ENCODE measurements around the gene SLC41A3. TPM values are rescaled to one million over a fixed set of nuclear protein-coding genes. Genes with fewer than 3 reads are reported as not detected.

The SLC41A3 gene
- total and polyA plus RNA-seq, 2 of the 8 experiments (the other 6 are each of a cell fraction or from before 2014, with no cell fraction given) = 30.2 to 56.4 TPM

DNA sequence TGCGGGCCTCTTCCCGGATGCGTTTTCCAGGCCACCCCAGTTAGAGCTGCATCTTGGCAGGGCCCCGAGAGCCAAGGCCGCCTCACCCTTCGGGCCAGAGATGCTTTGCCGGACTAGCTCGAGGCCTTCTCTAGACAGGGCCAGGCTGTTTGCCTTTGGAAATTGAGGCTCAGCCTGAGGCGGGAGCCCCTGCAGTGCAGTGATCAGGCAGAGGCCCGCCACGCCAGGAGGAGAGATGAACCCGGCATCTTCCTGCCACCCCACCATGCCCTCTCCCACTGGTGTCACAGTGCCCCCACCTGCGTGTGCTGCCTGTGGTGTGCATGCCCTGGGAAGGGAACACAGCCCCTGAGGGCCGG lies 123.9 kb downstream of the SLC41A3 start:
- no peak overlapping the region for H2BK120ac ChIP-seq (replicated peaks; ENCODE audit: low read depth, low read length)
- H3K79me2 ChIP-seq (ENCODE audit: control insufficient read depth in 1 of 2, insufficient read depth in 2 of 2, low read length in 2 of 2) = no peaks in the 10 kb centered on the region
- no peak overlapping the region for H3K4ac ChIP-seq (replicated peaks; ENCODE audit: insufficient read length, low read depth, low read length)
- H2BK12ac ChIP-seq (ENCODE audit: low read depth, low read length) = no peak overlapping the region
- H3K9me3 ChIP-seq (ENCODE audit: insufficient read depth in 2 of 2, low read depth in 1 of 2, low read length in 1 of 2) = no peaks in the 10 kb centered on the region
- H2AK5ac ChIP-seq (ENCODE audit: low read depth, low read length) = no peak overlapping the region
- no peaks in the 10 kb centered on the region for H3K4me1 ChIP-seq (replicated peaks in 1 of 4; ENCODE audit: control insufficient read depth in 3 of 4, insufficient read depth in 4 of 4, low read length in 3 of 4)
- CTCF ChIA-PET (ENCODE audit: partially characterized antibody) = interaction anchor here (0.7 to 1.7 kb wide), 3 partner anchors 12 to 309 kb away, joined by 3 to 4 read pairs (median 3); no protein-coding TSS in a partner anchor
- H2AFZ ChIP-seq (ENCODE audit: low read length) = no peak overlapping the region
- H3K56ac ChIP-seq (replicated peaks; ENCODE audit: insufficient read length, low read depth, low read length) = no peak overlapping the region
- no peak overlapping the region for H3K4me3 ChIP-seq (ENCODE audit: extremely low read depth in 1 of 4, insufficient read depth in 2 of 4, low read depth in 3 of 4, low read length in 4 of 4)
- no peaks in the 10 kb centered on the region for H3K23me2 ChIP-seq (ENCODE audit: low read depth, low read length)
- no peak overlapping the region for H4K91ac ChIP-seq (replicated peaks; ENCODE audit: insufficient read length, low read length)
- no peaks in the 10 kb centered on the region for H4K20me1 ChIP-seq (replicated peaks in 1 of 2; ENCODE audit: control insufficient read depth in 1 of 2, insufficient read depth in 2 of 2, low read length in 2 of 2)
- H2BK15ac ChIP-seq (ENCODE audit: low read length) = no peak overlapping the region
- no peak overlapping the region for H3K18ac ChIP-seq (ENCODE audit: extremely low read depth, low read length)
- DNase-seq (ENCODE audit: low read depth in 1 of 2, low spot score in 2 of 2) = no peak
- H4K5ac ChIP-seq (ENCODE audit: insufficient read length, low read depth, low read length) = no peak overlapping the region
- POLR2A ChIA-PET (ENCODE audit: partially characterized antibody) = no interaction called here
- no peak overlapping the region for H2BK20ac ChIP-seq (ENCODE audit: low read length)
- 92% methylated on average over 7 of the region's 14 CpGs; no CpG with 5 or more reads in 1 of the 2 experiments for WGBS, 2 experiments (ENCODE audit: extremely low coverage in 1 of 2, insufficient coverage in 1 of 2, insufficient read length in 1 of 2, insufficient replicate concordance in 2 of 2, low coverage in 1 of 2, low lambda C conversion rate in 2 of 2, missing lambda C conversion rate in 1 of 2)
- H4K8ac ChIP-seq (ENCODE audit: extremely low read depth, insufficient read depth, low read length) = no peak overlapping the region
- H2BK5ac ChIP-seq (ENCODE audit: low read depth, low read length) = no peak overlapping the region
- H3K36me3 ChIP-seq (ENCODE audit: control insufficient read depth in 2 of 4, insufficient read depth in 4 of 4, low read length in 3 of 4) = no peaks in the 10 kb centered on the region
- no peak overlapping the region for H3K27ac ChIP-seq (ENCODE audit: low read depth, low read length)
- H3K14ac ChIP-seq (ENCODE audit: insufficient read length) = no peak overlapping the region
- H3K9ac ChIP-seq (replicated peaks in 1 of 4; ENCODE audit: extremely low read depth in 1 of 4, low read depth in 3 of 4, low read length in 3 of 4) = no peak overlapping the region
- no peaks in the 10 kb centered on the region for H3K27me3 ChIP-seq (replicated peaks in 1 of 4; ENCODE audit: control insufficient read depth in 3 of 4, extremely low read depth in 1 of 4, insufficient read depth in 3 of 4, low read length in 3 of 4)
- no peak for FAIRE-seq
- H3K23ac ChIP-seq (ENCODE audit: insufficient read length) = no peak overlapping the region
- no peaks in the 10 kb centered on the region for H3K79me1 ChIP-seq (ENCODE audit: low read depth, low read length)
- H3K4me2 ChIP-seq (ENCODE audit: insufficient read depth in 1 of 2, low read depth in 2 of 2, low read length in 2 of 2) = no peak overlapping the region
- TF ChIP-seq ASH2L (IDR thresholded peaks at IDR 0.05; ENCODE audit: low read length) (no peak), SRF (IDR thresholded peaks at IDR 0.05; ENCODE audit: low read depth, low read length) (no peak), CHD2 (IDR thresholded peaks at IDR 0.05; ENCODE audit: low read length) (no peak), SP4 (IDR thresholded peaks at IDR 0.05; ENCODE audit: low read length) (no peak), POU5F1 (IDR thresholded peaks at IDR 0.05; ENCODE audit: low read depth, low read length) (no peak), EGR1 (IDR thresholded peaks at IDR 0.05; ENCODE audit: borderline replicate concordance, low read depth, low read length) (no peak), BACH1 (IDR thresholded peaks at IDR 0.05; ENCODE audit: low read length) (no peak), E2F6 (IDR thresholded peaks at IDR 0.05) (no peak), EP300 (IDR thresholded peaks at IDR 0.05; ENCODE audit: borderline replicate concordance in 1 of 2, low read depth in 2 of 2, low read length in 2 of 2) (no peak), JUND (IDR thresholded peaks at IDR 0.05; ENCODE audit: low read length) (no peak), SAP30 (IDR thresholded peaks at IDR 0.05; ENCODE audit: insufficient read depth, insufficient replicate concordance, low read length) (no peak)
- TF ChIP-seq, protein P1, sequence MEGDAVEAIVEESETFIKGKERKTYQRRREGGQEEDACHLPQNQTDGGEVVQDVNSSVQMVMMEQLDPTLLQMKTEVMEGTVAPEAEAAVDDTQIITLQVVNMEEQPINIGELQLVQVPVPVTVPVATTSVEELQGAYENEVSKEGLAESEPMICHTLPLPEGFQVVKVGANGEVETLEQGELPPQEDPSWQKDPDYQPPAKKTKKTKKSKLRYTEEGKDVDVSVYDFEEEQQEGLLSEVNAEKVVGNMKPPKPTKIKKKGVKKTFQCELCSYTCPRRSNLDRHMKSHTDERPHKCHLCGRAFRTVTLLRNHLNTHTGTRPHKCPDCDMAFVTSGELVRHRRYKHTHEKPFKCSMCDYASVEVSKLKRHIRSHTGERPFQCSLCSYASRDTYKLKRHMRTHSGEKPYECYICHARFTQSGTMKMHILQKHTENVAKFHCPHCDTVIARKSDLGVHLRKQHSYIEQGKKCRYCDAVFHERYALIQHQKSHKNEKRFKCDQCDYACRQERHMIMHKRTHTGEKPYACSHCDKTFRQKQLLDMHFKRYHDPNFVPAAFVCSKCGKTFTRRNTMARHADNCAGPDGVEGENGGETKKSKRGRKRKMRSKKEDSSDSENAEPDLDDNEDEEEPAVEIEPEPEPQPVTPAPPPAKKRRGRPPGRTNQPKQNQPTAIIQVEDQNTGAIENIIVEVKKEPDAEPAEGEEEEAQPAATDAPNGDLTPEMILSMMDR (IDR thresholded peaks at IDR 0.05; ENCODE audit: control extremely low read depth in 1 of 3, insufficient read depth in 1 of 3, low read depth in 1 of 3, low read length in 3 of 3) = no peak
